H1 (cell line): ENCODE measurements around the gene FHDC1.

Experiments
- FOSL1 ChIP-seq: IDR thresholded peaks from 2 replicates; pipeline ENCODE4 v1.6.1; 2011; ENCODE audit warnings: mild to moderate bottlenecking, low read depth, low read length, moderate library complexity; ENCODE audit not compliant: insufficient read depth
- PHF8 ChIP-seq: fragments of 200-600 bp; sonication (generic); conservative IDR thresholded peaks from 2 replicates; pipeline ENCODE4 v1.7.1; 2012; ENCODE audit warnings: low read depth, mild to moderate bottlenecking, inconsistent platforms, low read length, moderate library complexity

GRCh38 chr4:153004081-153004850, 68.1 kb downstream of the FHDC1 start:
- TF ChIP-seq FOSL1: no peak
- TF ChIP-seq PHF8: no peak
